NCI-H1436 (cell line): ENCODE results near the gene CASP10.
"Not testable (repeated sequence)": the region's sequence is repeated elsewhere in the genome, so short reads cannot be mapped to it uniquely, and the experiment has no call there.

ENCODE experiments used
- DNase-seq: peaks from one replicate; lab custom pipeline; 2025; lab: John Stamatoyannopoulos, UW

The CASP10 gene

GRCh38 chr2:201182650-201183364 lies at the start of gene CASP10:
Gene CASP10 (plus strand): TSS chr2:201183141. CDS start chr2:201185778, 2,637 bp downstream.
- DNase-seq = no peak

- no peak for DNase-seq
Measured at GRCh38 chr2:201135386-201135785, 47.6 kb upstream of the CASP10 start.

- DNase-seq = no peak
Measured at GRCh38 chr2:201136889-201137321, 46.0 kb upstream of the CASP10 start.

GRCh38 chr2:201137505-201138400 lies 45.2 kb upstream of the CASP10 start:
- DNase-seq = no peak

- DNase-seq = no peak
Measured at GRCh38 chr2:201138401-201138970, 44.5 kb upstream of the CASP10 start.

GRCh38 chr2:201138986-201139781 lies 43.8 kb upstream of the CASP10 start:
- not testable (repeated sequence) for DNase-seq

- DNase-seq = no peak
Measured at GRCh38 chr2:201139836-201140604, 42.9 kb upstream of the CASP10 start.

- DNase-seq = no peak
Measured at GRCh38 chr2:201144101-201145051, 38.6 kb upstream of the CASP10 start.

- DNase-seq = no peak
Measured at GRCh38 chr2:201148434-201148990, 34.4 kb upstream of the CASP10 start.

GRCh38 chr2:201149064-201149820 lies 33.7 kb upstream of the CASP10 start:
- DNase-seq = no peak

- not testable (repeated sequence) for DNase-seq
Measured at GRCh38 chr2:201149821-201150165, 33.1 kb upstream of the CASP10 start.

GRCh38 chr2:201150454-201151020 lies 32.4 kb upstream of the CASP10 start:
- DNase-seq = no peak

- DNase-seq = no peak
Measured at GRCh38 chr2:201151127-201151981, 31.6 kb upstream of the CASP10 start.

- no peak for DNase-seq
Measured at GRCh38 chr2:201152517-201152916, 30.4 kb upstream of the CASP10 start.

- DNase-seq = no peak
Measured at GRCh38 chr2:201152999-201153815, 29.7 kb upstream of the CASP10 start.

- no peak for DNase-seq
Measured at GRCh38 chr2:201154615-201155399, 28.1 kb upstream of the CASP10 start.
